ENCODE results near the gene HECTD3.

Gene HECTD3

GRCh38 chr1:45010855-45011811 lies at the start of gene HECTD3:
TSS of gene HECTD3 (minus strand) at chr1:45011324. CDS start at chr1:45011257, 67 bp downstream.
- TF ChIP-seq, protein P1, sequence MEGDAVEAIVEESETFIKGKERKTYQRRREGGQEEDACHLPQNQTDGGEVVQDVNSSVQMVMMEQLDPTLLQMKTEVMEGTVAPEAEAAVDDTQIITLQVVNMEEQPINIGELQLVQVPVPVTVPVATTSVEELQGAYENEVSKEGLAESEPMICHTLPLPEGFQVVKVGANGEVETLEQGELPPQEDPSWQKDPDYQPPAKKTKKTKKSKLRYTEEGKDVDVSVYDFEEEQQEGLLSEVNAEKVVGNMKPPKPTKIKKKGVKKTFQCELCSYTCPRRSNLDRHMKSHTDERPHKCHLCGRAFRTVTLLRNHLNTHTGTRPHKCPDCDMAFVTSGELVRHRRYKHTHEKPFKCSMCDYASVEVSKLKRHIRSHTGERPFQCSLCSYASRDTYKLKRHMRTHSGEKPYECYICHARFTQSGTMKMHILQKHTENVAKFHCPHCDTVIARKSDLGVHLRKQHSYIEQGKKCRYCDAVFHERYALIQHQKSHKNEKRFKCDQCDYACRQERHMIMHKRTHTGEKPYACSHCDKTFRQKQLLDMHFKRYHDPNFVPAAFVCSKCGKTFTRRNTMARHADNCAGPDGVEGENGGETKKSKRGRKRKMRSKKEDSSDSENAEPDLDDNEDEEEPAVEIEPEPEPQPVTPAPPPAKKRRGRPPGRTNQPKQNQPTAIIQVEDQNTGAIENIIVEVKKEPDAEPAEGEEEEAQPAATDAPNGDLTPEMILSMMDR (IDR thresholded peaks at IDR 0.05) = no peak

DNA sequence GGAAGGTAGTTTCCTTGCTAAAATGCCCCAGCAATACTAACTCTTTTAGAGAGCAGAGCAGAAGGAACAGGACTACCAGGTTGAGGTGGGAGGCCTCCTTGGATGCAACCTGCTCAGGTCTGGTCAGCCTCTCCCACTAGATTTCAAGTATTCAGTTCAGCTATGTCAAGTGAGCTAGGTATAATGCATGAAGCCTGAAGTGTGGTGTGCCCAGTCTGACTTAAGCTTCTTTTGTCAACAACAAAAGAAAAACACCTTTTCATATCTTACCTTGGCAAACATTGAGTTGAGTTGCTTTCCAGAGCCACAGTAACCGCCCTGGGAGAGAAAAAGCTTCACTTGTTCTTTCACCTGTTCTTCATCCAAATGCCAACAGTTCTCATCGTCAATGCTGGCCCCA lies 48.7 kb upstream of the HECTD3 start:
- TF ChIP-seq, protein P1 (IDR thresholded peaks at IDR 0.05) = no peak

DNA sequence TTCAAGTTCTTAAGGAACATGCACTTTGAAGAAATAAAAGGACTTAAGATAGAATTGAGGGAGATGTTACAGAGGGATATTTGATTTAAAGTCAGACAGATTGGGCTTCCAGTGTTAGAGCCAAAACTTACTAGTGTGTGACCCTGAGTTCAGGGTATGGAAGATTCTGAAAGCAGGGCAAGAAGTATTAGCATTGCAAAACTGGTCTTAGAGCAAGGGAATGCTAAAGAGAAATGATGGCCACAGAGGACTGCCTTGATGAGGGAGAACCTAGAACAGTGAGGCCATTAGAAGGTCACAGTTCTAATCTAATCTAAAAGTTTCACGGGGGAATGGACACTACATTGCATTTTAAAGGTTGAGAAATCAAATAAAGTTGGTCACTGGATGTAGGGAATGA lies 46.4 kb upstream of the HECTD3 start:
- TF ChIP-seq, protein P1 (IDR thresholded peaks at IDR 0.05) = no peak

DNA sequence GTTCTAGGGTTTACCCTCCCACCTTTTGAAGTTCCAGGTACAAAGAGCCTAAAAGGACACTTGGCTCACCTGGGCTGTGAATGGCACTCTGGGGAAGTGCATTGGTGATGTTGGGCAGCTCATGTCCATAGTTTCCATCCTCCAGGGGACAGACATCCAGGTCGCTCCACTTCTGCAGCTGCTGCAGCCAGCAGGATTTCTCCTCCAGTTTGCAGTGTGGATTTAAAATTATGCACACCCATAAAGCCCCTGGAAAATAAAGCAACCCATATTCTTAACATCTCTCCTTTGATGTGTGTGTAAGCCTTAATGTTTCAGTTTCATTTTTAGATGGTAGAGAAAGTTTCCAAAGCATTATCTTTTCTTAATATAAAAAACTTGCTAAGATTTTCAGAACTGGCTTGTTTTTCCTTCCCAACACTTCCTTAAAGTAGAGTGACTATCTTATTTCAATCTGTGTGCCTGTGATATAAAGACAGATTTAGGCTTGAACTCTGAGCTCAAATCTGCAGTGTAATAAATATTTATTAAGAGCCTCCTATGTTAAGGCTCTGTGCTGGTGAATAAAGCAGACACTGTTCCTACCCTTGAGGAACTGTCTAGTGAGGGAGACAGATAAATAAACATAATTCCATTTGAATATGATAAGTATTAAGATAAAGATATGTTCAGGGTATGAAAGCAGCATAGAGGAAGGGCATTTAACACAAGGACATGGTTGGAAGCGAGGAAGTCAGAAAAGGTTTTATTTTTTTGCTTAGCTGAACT lies 40.1 kb upstream of the HECTD3 start:
- TF ChIP-seq, protein P1 (IDR thresholded peaks at IDR 0.05) = no peak

DNA sequence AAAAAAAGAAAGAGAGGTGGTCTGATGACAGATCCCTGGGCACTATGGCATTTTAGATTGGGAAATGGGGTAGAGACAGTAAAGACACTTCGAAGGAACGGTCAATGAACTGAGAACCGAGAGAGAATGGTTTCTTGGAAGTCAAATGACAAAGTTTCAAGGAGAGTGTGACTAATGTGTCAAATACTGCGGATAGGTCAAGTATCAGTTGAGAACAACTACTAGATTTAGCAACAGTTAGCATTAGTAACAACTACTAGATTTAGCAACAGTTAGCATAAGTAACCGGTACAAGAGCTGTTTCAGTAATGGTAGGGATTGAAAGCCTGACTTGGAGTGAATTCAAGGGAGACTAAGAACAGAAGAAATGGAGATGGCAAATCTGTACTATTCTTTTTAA lies 35.9 kb upstream of the HECTD3 start:
- TF ChIP-seq, protein P1 (IDR thresholded peaks at IDR 0.05) = no peak

GRCh38 chr1:45044916-45045315 lies 33.8 kb upstream of the HECTD3 start:
- TF ChIP-seq, protein P1 (IDR thresholded peaks at IDR 0.05) = no peak

DNA sequence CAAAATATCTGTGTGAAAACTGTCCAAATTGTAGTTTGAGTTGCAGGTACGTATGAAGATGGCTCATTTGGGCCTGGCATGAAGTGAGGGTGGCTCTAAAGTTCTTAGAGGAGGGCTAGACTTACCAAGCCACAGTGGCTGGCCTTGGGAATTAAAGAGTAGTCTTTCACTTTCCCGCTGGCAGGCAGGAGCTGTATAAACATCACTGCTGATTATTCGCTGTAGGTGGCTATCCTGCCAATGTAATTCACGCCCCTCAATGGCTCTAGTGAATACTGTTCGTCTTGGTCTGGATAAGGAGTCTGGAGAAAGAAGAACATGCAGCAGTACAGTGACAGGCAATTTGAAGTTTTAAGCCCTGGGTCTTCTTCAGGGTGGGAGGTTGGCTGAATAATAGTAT lies 32.0 kb upstream of the HECTD3 start:
- TF ChIP-seq, protein P1 (IDR thresholded peaks at IDR 0.05) = no peak
